ENCODE measurements around the gene AATF.

- no peak for TF ChIP-seq CTCF (IDR thresholded peaks at IDR 0.05; ENCODE audit: low read depth, low read length)
- no peak for TF ChIP-seq POLR2A (IDR thresholded peaks at IDR 0.05; ENCODE audit: extremely low read depth, insufficient read length)
- TF ChIP-seq MAX (IDR thresholded peaks at IDR 0.05; ENCODE audit: low read depth, low read length), result no peak
Measured at GRCh38 chr17:36942631-36943125, 6.1 kb upstream of the AATF start.

Measured in NB4 (cell line).